NB4 (cell line): Measurements from ENCODE around the gene METTL14.

Experiments used
- DNase-seq: peaks from one replicate; pipeline ENCODE4 v3.0.0; 2010; ENCODE audit warnings: low read depth
- H3K4me3 ChIP-seq: one replicate; pipeline ENCODE4 v1.5.1; 2011; ENCODE audit warnings: mild to moderate bottlenecking, low read depth, low read length, moderate library complexity
- MYC ChIP-seq: IDR thresholded peaks from 2 replicates; pipeline ENCODE4 v1.6.1; 2011; ENCODE audit warnings: low read depth, low read length
- POLR2A ChIP-seq: IDR thresholded peaks from 2 replicates; pipeline ENCODE4 v1.6.1; 2011; ENCODE audit warnings: mild to moderate bottlenecking; ENCODE audit not compliant: insufficient read length; ENCODE audit errors: extremely low read depth
- TF ChIP-seq, protein P1 (sequence below): IDR thresholded peaks from 2 replicates; pipeline ENCODE4 v1.6.1; 2011; ENCODE audit warnings: low read depth, low read length
- TF ChIP-seq, protein P2 (sequence below): IDR thresholded peaks from one replicate; pipeline ENCODE4 v1.5.1; 2012; ENCODE audit warnings: low read depth, low read length

The METTL14 gene

DNA sequence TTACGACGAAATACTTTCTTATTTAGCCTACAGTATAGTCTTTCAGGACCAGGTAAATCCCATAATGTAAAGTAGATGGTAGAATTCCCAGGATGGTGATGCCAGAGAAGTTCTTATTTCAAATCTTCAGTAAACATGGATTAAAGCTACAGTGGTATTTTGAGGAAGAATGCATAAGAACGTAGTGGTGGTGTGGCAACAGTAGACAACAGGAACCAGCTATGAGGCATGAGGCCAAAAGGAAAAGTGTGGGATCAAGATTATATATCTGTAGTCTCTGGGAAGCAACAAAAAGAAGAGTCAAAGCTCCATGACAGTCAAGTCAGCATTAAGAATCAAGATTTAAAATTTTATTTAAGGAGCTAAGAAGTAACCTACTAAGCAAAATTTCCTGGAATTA is 60.2 kb downstream of the METTL14 start:
- TF ChIP-seq POLR2A (no peak), MYC (no peak)
- TF ChIP-seq, protein P1, sequence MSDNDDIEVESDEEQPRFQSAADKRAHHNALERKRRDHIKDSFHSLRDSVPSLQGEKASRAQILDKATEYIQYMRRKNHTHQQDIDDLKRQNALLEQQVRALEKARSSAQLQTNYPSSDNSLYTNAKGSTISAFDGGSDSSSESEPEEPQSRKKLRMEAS, result no peak
- TF ChIP-seq, protein P2, sequence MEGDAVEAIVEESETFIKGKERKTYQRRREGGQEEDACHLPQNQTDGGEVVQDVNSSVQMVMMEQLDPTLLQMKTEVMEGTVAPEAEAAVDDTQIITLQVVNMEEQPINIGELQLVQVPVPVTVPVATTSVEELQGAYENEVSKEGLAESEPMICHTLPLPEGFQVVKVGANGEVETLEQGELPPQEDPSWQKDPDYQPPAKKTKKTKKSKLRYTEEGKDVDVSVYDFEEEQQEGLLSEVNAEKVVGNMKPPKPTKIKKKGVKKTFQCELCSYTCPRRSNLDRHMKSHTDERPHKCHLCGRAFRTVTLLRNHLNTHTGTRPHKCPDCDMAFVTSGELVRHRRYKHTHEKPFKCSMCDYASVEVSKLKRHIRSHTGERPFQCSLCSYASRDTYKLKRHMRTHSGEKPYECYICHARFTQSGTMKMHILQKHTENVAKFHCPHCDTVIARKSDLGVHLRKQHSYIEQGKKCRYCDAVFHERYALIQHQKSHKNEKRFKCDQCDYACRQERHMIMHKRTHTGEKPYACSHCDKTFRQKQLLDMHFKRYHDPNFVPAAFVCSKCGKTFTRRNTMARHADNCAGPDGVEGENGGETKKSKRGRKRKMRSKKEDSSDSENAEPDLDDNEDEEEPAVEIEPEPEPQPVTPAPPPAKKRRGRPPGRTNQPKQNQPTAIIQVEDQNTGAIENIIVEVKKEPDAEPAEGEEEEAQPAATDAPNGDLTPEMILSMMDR, result no peak
- DNase-seq, result no peak
- no peak overlapping the region for H3K4me3 ChIP-seq

DNA sequence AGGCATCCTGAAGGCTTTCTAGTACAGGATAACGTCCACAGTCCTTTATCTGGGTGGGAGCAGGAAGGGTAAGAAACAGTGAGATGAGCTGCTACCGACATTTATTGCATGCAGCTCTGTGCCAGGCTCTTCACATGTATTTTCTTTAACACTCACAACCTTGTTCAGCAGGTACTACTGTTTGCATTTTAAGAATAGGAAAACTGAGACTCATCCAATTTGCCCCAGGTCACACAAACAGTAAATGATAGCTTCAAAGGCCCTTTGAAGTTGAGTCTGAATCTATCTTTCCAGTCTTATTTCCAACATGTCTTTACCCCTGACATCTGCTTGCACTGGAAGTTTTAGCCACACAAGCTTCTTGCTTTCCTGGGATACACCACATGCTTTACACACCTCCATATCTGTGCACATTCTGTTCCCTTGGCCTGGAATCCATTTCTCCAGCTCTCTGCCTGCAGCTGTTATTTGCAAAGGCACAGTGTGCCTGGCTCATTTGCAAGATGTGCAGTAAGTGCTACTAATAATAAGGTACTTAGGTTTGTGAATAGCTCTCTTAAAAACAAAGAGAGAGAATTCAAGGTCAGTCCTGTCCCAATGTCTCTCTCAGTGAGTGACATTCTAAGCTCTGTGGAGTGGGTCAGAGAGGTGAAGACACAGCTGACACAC is 61.2 kb downstream of the METTL14 start:
- DNase-seq, result no peak
- no peak for TF ChIP-seq MYC
- TF ChIP-seq, protein P1, result no peak
- TF ChIP-seq, protein P2, result no peak
- TF ChIP-seq POLR2A, result no peak
- H3K4me3 ChIP-seq, result no peak overlapping the region

DNA sequence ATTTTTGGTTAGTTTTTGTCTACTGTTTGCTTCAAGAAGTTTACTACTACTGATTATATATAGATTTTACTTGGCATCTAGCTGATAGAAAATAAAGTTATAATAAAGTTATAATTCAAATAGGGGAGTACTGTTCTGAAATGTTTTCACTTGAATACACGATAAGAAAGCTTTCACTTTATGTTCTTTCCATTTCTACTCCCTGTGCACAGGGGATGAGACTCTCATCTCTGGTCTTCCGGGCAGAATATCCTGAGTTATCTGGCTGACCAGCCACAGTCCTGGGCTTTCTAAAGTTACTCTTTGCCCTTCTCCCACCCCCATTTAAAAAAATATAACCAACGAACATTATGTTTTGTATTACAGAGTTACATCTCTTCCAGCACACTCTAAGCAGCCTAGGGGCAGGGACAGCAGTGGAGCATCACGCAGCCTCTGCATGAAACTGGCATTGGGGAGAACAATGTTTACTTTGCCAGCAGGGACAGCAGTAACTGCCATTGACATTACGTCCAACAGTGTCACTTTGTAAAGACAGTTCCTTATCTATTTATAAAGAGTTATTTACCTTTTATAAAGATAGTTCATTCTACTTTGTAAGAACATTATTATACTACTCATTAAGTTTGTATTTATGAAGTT is 64.3 kb downstream of the METTL14 start:
- no peak overlapping the region for H3K4me3 ChIP-seq
- no peak for DNase-seq
- TF ChIP-seq POLR2A, result no peak
- TF ChIP-seq, protein P1, result no peak
- no peak for TF ChIP-seq MYC
- TF ChIP-seq, protein P2, result no peak

DNA sequence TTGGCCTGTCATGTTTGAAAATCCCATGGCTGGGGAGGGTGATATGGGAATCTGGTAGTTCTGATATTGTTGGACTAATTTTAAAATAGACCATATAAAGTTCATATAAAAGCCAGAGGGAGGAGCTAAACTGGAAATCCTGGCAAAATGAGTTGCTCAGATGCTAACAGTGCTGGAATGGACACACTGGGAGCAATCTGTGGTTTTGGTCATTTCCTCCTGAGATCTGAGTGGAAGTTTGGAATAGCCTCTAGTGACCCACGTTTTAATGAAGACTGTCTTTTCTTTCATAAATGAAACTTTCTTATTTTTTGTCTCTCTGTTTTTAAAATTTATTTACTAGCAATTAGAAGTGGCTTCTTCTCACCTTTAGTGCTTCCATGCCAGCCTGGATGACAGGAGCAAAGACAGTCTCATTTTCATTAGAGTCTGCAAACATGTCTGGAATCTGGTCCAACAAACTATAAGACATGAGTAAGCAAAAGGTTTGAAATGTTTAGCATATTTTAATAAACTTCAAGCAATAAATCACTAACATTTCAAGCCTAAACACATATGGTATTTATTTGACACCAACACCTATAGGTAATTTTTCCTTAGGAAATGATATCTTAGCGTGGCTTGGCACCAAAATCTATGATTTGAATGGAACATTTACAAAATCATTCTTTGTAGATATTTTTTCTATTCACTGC is 66.6 kb downstream of the METTL14 start:
- TF ChIP-seq POLR2A (no peak), MYC (no peak)
- TF ChIP-seq, protein P2, result no peak
- TF ChIP-seq, protein P1, result no peak
- no peak overlapping the region for H3K4me3 ChIP-seq
- no peak for DNase-seq

DNA sequence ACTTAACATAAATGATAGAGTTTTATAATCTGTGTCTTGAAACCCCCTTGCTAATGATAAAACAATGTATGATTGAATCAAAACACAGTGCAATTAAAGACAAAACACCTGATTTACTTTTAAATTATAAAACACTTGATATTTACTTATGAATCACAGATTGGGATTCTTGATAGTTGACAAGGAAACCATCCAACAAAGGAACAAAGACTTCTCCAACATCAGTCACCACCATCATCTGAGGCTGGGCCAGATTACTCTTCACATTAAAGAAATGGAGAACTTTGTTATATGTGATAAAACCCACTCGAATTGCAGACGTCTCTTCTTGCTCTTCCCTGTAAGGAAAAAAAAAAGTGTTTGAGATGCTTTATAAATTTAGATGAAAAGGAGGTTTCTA is 67.4 kb downstream of the METTL14 start:
- no peak for DNase-seq
- no peak overlapping the region for H3K4me3 ChIP-seq
- TF ChIP-seq, protein P1, result no peak
- TF ChIP-seq, protein P2, result no peak
- TF ChIP-seq POLR2A, result no peak
- no peak for TF ChIP-seq MYC
